ENCODE measurements around the gene PANK4.
A peak's percentile ranks its signal among the peaks of the same experiment; 100 is the strongest.

The PANK4 gene

GRCh38 chr1:2476061-2476999 lies 50.1 kb downstream of the PANK4 start, which contains the start of gene PLCH2:
TSS of gene PLCH2 (plus strand) at chr1:2476289. CDS start at chr1:2476589, 300 bp downstream.
- DNase-seq (ENCODE audit: low read depth in 2 of 2) = no peak

DNA sequence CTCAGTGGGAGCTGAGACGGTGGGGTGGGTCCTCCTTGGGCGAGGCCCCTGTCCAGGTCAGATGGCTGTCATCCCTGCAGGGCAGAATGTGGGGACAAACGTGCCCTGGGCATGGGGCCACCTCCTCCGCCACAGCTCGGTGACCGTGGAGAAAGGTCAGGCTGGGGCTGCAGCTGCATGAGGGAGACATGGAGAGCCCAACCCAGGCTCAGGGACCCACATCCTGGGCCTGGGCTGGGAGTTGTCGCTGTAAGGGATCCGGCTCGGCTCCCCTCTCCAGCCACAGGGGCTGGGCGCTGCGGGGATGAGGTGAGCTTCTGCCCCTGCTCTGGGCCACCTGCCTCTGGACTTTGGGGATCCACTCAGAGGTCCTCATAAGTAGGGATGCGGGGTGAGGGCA lies 50.8 kb downstream of the PANK4 start:
- no peak for DNase-seq (ENCODE audit: low read depth in 2 of 2)

DNA sequence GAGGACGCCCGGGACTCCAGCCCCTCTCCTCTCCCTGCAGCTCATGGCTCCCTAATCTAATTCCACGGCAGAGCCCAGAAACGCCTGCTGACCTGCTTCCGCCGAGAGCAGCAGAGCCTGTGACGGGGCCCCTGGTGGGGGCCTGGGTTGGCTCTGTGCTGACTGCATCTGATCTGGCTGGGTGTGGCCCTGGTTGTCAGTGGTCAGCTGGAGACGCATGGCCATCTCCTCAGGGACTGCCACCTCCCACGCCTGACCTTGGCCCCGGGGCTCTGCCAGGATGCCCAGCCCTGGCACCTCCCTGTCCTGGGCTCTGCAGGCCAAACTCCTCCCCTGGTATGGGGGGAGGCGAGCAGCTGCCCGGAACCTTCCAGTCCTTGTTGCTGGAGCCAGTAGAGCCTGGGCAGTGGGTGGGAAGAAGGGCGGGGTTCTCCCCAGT lies 51.4 kb downstream of the PANK4 start:
- DNase-seq (ENCODE audit: low read depth in 2 of 2) = no peak

GRCh38 chr1:2474104-2474844 lies 52.1 kb downstream of the PANK4 start:
- DNase-seq (ENCODE audit: low read depth in 2 of 2) = no peak

DNA sequence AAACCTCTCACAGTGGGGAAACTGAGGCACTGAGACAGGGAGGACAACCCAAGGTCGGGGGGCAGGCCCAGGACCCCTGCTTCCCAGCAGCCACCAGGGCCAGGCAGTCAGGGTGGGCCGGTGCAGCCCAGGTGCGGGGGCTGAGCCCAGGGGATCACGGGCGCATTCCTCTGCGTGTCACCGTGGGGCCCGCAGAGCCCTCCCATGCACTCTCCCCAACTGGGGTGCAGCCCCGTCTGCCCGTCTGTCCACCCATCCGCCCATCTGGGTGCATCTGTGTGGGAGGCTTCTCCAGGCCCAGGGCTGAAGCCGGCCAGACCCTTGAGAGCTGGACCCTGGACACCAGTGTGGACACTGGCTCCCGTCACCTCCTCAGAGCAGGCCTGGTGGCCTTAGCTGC lies 53.2 kb downstream of the PANK4 start:
- no peak for DNase-seq (ENCODE audit: low read depth in 2 of 2)

DNA sequence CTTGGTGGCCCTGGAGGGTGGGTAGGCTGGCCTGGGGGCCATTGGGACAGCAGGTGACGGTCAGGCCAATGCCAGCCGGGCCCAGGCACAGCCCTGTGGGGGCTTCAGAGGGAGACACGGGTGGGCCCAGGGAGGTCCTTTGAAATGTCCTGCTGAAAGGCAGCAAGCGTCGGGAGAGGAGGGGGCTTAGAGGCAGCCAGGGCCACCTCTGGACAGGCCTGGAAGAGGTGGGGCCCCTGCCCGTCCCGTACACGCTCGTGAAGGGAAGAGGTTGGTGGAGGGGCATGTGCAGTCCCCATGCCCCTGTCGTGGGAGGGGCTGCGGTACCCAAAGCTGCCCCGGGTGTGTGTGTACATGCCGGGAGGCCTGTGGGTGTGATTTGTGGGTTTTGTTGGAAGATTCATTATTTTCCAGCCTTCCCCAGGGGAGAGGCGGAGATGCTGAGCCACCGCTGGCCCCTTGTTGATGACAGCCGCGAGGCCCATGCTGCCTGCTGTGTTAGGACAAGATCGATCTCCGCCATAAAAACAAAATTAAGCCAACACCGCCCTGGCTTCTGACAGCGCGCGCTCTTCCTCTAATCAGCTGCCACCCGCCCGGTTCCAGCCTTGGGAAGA lies 53.7 kb downstream of the PANK4 start:
- DNase-seq (ENCODE audit: low read depth in 2 of 2) = no peak

DNA sequence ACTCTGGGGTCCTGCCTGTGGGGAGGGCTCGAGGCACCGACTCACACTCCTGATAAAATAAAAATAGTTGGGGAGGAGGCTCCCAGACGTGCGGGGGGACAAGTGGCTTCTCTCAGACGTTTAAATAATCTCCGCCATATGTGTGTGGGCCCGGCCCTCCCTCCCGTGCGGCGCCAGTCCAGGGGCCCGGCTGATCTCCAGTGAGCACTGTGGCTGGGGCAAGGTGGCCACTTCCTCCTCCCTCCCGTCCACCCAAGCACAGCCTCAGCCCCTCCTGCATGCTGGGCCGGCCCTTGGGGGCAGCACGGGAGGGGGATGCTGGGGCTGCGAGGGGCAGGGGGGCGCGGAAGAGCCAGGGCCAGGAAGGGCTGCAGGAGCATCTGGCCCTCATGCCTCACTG lies 54.3 kb downstream of the PANK4 start:
- DNase-seq (ENCODE audit: low read depth in 2 of 2) = no peak

DNA sequence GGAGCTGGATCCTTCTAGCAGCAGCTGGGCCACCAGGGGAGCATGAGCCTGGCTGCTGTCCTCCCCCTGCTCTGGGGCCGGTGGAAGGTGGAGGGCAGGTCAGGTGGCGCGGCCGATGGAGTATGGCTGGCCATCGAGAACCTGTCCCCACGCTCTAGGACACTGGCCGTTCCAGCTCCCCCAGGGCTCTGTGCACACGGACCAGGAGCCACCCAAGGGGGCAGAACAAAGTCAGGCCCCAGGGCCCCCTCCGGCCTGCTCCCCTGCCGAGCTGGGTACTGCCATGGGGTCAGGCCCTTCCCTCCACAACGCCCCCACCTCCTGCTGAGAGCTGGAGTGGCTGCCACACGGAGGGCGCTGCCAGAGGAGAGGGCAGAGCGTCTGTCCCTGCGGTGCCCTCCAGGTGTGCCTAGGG lies 54.8 kb downstream of the PANK4 start:
- DNase-seq (ENCODE audit: low read depth in 2 of 2) = no peak

- no peak for DNase-seq (ENCODE audit: low read depth in 2 of 2)
These were observed 55.3 kb downstream of the PANK4 start for GRCh38 chr1:2471159-2471471.

DNA sequence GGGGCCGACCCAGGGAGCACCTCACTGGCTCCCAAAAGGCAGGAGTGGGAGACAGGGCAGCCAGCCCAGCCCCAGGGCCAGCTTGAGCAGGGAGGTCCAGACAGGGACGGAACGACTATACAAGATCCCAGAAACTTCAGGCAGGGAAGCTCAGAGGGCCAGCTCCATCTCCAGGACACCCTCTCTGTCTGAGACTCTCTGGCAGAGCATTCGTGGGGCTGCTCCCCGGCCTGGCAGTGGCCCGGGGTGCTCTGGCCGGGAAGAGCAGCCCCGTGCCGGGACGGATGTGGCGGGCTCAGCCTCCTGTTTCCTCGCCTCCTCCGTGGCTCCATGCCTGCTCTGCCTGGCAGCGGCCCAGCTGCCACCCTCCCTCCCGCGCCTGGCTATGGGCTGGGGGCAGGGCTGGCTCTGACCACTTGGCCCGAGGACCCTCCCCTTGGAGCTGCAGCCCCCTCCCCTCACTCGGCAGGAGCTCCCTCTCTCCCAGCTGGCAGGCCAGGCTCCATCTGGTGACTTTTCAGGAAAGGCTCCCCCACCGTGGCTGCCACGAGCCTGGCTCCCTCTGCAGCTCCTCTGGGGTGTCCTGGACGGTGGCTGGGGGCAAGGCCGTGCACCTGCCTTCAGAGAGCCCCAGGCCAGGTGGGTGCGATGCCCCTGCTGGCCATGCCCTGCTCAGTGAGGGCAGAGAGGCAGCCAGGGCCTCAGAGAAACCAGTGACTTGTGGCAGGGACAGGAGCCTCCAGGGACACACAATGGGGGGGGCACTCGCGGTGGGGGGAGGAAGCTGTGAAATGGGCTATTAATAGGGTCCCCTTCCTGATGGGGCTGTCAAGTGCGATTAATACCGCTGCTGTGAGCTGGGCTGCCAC lies 55.9 kb downstream of the PANK4 start:
- no peak for DNase-seq (ENCODE audit: low read depth in 2 of 2)

DNA sequence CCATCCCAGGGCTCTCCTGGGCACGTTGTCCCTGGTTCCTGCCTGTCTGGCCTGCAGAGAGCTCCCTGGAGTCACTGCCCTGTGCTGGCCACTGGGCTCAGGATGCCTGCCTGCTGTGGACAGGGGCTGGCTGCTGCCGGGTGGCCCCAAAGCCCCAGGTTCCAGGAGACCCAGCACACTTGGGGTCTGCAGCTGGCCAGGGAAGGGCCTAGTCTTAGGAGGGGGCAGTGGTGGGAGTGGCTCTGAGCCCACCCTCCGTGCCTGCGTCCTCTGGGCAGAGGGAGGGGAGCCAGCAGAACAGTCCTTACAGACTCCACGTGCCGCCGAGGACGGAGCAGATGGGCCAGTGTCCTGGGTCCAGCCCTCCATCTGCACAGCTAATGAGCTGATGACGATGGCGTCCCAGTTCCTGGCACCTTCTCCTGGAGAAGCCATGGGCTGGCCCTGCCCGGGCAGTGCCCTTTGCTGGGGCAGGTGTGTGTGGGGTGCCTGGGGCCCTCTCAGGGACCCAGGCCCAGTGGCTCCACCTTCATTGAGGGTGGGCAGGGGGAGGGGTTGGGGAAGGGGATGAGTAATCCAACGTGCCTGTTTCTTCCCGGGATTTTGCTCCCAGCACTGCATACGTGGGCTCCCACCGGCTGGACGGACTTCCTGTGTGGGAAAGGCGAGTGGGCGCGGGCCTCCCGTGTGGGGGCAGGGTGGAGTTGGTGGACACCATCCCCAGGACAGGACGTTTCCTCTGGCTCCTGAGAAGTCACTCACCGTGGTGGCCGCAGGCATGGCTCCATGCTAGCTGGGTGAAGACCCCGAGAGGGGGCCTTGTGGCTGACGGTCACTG lies 57.1 kb downstream of the PANK4 start:
- no peak for DNase-seq (ENCODE audit: low read depth in 2 of 2)

DNA sequence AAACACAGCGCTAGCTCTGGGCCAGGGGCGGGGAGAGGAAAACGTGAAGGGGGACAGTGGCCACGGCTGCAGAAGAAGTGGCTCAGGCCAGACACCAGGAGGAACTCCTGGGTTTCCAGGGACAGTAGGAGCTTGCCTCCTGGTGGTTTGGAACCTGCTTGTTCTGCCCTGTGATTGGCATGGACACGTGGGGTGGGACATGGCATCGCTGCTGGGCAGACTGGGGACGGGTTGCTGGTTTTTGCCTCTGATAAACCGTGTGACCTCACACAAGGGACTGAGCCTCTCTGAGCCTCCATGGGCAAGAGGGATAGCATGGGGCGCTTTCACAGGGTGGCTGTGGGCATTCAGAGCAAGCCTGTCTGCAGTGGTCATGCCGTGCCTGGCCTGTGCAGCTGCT lies 57.9 kb downstream of the PANK4 start:
- DNase-seq (ENCODE audit: low read depth in 2 of 2) = no peak

GRCh38 chr1:2468041-2468472 lies 58.3 kb downstream of the PANK4 start:
- peak; percentile 8 to 17 for DNase-seq (ENCODE audit: low read depth in 2 of 2)

- peak in 1 of 2 donors; percentile 4 for DNase-seq (ENCODE audit: low read depth in 2 of 2)
These were observed 59.3 kb downstream of the PANK4 start for GRCh38 chr1:2466958-2467554.

DNA sequence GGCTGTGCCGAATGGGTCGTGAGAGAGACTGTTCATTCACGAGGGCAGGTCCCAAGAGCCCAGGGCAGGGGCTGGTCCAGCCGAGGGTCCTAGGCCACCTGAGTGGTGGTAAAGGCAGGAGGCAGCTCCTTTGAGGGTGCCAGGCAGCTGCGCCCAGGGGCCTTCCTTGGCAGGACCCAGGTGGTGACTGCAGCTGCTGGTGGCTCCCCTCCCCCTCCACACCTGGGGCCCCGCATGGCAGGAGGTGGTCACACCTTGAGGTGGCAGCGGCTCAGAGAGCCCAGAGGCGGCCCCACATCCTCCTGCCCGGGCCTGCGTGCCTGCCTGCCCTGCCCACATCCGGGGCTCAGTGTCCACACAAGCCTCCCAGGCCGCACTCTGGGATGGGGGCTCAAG lies 60.1 kb downstream of the PANK4 start:
- DNase-seq (ENCODE audit: low read depth in 2 of 2) = no peak

DNA sequence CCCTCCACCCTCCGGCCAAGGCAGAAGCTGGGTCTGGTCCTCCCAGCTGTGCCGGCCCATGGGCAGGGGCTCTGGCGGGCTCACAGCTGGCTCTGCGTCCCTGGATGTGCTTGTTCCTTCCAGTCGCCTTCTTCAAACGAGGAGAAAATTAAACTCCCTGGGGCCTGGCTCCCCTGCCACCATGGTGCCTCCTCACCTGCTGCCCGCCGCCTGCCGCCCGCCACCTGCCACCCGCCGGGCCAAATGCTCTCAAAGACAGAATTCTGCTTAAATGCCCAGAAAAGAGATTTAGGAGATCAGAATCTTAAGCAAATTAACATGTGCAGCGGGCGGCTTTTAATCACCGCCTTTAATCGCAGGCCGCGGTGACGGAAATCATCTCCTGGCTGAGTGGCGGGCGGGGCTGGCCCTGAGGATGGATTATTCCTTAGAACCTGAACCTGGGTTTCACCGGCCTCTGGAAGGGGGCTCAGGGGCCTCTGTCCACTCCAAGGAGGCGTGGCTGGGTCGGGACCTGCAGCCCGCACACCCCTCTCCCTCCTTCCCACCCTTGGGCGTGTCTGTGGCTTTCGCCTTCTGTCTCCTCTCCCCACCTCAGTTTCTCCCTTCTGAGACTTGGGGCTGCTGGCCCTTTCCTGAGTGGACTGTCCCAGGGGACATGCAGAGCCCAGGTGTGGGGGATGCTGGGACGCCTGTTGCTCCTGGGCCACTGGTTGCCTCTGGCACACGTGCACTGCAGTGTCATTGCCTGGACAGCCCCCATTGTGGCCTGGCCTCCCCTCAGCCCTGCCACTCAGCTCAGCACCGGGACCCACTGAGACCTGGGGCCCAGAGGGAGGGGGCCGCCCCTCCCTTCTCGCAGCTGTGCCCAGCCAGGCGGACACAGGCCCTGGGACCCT lies 60.8 kb downstream of the PANK4 start:
- no peak for DNase-seq (ENCODE audit: low read depth in 2 of 2)

DNA sequence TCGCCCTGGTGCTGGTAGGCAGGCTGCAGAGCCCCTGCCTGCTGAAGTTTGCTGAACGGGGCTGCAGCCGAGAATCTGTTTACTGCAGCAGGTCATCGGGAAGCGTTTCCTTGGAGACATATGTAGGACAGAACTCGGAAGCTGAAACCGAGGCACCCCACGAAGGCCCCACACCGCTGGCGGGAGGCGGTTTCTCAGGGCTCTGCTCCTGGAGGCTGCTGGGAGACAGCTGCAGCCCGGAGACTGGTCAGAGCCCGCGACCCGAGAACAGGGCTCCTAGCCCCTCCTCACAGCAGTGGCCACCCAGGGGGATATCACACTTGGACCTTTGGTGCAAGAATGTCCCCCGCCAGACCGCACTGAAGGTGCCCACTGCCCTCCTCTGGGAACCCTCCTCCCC lies 63.0 kb downstream of the PANK4 start:
- no peak for DNase-seq (ENCODE audit: low read depth in 2 of 2)

DNA sequence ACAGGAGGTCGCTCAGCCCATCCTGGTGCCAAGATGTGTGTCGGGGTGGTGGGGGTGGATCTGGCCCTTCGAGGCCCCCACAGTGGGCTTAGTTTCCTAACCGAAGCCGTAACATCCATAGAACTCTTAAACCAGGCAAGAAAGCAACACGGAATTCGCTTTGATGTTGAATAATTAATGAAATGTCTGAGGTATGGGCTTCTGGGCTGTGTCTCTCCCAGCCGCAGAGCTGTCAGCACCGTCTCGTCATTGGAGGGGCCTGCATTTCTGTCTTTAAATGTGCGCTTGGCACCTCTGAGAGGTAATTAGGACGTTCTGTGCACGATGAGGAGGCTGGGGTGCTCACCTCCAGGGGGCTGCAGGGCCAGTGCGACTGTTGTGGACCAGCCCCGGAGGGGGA lies 63.6 kb downstream of the PANK4 start:
- no peak for DNase-seq (ENCODE audit: low read depth in 2 of 2)

Measured in stimulated activated CD8-positive, alpha-beta memory T cell treated with anti-CD3 and anti-CD28 coated beads, Interleukin-2, amount 100 ng/mL, for 1 hour (primary cell).